GM20431 (cell line): ENCODE data around the gene SECTM1.

Experiments used
- in situ Hi-C: fragments of 300-500 bp; cut with MseI, MboI; formaldehyde crosslinking; loops from one replicate; pipeline ENCODE4 v1.15.0; 2020; ENCODE audit warnings: low sequenced_read_pairs; ENCODE audit not compliant: unreplicated experiment

The SECTM1 gene

DNA sequence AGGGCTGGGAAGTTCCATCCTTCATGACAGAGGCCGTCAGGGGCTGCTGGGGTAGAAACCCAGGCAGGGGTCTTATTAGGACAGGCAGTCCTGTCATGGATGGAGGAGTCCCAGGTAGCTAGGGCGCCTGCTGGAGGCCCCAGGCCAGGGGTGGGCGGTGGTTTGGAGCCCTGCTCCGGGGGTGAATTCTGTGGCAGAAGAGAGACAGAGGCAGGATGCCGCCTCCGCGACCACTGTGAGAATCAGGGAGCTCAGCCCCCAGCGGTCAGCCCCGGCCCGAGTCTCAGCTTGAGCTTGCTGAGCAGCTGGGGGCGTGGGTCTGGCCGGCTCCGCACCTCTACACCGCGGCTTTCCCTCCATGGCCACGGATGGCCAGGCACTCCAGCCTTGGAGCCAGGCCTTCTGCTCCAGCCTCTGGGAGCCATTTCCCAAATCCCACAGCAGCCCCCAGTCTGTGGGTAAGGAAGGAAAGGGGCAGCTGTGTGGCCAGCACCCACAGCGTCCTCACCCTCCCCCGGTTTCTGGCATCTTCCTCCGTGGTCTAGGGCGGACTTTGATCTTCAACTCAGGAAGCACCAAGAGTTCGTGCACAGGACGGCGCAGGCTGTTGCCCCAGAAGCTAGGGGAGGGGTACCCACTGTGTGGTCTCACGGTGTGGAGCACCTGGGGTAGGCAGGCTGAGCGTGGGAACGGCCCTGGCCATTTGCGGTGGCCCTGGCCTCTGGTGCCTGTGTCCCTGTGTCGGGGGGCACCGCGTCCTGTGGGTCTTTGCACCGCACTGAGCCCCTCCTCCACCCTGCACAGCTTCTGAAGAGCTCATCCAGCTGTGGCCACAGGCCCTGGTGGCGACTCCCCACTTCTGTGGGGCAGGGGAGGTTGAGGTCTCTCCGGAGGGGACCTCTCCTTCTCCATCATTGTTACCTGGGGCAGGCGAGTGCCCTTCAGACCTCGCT lies 30.3 kb downstream of the SECTM1 start:
- in situ Hi-C loops, result no loop called here

DNA sequence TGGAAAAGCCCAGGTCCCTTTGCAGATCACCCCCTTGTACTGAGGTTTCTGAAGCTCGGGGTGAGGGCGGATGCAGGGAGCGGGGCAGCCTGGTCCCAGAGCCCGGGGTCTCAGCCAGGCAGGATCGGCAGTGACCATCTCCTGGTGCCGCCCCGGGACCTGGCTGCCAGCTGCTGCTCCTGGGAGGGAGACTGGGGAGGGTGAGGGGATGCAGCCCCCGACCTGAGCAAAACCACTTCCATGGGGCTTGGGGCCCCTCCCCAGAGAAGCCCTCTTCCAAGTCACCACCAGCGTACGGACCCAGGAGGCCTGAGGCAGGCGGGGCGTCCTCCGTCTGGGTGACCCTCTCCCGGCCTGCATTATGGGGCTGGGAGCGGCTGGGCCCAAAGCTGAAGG lies 31.0 kb downstream of the SECTM1 start:
- in situ Hi-C loops, result no loop called here

DNA sequence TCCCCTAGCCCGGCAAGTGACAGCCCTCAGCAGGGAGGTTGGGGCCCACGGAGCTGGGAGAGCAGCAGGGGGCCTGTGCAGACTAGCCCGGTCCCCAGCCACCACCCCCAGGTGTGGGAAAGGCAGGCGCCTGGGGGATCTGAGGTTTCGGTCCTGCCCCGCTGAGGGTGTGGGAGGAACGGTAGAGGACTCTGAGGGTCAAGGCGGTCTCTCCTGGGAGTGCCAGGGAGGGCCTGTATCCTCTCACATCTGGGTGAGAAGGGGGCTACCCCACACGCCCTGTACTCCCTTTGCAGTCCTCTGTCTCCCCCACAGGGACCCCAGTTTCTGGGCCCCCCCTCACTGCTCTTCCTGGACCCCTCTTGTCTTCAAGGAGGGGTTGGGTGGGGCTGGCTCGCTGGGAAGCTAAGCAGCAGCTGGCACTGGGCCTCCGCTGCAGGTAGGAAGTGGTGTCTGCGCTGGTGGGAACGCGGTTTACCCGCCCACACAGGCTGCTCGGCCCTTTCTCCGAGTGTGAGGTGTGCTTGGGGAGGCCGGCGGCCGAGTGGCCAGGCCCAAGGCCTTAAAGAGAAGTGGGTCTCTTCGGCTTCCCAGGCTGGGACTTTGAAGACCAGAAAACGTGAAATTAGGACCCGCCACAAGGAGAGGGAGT lies 31.5 kb downstream of the SECTM1 start:
- in situ Hi-C loops, result no loop called here

DNA sequence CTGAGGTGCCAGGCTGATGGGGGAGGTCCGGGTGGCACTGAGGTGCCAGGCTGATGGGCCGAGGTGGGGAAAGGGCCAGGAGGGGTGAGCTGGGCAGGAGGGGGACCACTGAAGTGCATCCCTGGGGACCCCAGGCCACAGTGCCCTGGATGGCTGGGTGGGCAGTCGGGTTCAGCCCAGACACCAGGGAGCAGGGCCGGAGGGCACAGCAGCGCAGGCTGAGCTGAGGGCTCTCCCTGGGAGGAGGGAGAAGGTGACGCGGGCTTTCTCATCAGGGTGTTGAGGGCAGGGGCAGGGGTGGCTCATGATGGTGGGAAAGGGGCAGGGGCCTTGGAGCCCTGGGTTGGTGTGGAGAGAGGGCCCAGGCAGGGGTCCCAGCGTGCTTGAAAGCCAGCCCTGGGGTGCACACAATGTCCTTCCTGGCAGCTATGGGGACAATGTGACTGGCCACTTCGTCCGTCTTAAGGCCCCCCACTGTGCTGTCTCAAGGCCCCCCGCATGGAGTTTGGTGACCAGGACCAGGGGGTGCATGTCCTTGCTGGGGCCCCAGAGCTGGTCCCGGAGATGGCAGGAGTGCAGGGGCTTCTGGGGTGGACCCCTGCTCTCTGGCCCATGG lies 32.2 kb downstream of the SECTM1 start:
- in situ Hi-C loops, result no loop called here

DNA sequence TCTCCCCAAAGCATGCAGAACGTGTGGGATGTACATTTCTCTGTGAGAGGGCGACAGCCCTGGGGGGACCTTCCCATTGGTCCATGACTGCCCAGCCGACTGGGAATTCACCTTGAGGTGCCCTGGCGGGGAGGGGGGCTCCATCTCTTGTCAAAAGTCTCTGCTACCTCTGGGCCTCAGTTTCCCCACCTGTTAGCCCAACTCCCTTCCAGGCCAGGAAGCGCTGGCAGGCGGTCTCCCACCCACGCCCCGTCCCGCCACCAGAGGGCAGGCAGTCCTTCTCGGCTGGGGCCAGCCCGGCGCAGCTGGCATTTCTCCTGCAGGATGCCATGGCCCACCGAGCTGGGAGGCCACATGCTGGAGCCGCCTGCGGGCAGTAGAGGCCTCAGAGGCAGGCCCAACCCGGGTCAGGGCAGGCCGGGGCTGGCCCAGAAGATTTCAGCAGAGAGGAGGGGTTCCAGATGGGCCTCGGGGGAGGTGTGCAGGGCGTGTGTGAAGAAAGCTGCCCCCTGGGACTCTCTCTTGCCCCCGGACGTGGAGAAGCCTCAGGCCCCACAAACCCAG lies 32.8 kb downstream of the SECTM1 start:
- in situ Hi-C loops, result no loop called here

DNA sequence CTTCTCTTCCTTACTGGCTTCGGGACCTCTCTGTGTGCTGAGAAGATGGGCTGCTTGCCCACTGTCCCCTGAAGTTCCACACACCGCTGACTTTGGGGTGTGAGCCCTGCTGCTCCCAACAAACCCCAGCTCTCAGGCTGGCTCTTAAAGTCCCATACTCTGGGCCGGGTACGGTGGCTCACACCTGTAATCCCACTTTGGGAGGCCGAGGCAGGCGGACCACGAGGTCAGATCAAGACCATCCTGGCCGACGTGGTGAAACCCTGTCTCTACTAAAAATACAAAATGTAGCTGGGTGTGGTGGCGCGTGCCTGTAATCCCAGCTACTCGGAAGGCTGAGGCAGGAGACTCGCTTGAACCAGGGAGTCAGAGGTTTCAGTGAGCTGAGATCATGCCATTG lies 33.3 kb downstream of the SECTM1 start:
- in situ Hi-C loops, result no loop called here

DNA sequence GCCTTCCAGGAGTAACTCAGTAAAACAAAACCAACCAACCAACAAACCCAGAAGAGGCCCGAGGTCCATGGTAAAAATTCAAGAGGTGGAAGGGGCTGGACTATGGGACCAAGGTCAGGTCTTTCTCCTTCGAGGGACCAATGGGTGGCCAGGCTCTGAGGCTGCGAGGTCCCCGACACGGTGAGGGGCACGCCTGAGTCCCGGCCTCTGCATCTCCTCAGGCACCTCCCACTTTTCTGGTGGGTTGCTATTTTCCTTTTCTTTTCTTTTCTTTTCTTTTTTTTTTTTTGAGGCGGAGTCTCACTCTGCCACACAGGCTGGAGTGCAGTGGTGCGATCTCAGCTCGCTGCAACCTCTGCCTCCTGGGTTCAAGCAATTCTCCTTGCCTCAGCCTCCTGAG lies 34.1 kb downstream of the SECTM1 start:
- in situ Hi-C loops, result no loop called here

DNA sequence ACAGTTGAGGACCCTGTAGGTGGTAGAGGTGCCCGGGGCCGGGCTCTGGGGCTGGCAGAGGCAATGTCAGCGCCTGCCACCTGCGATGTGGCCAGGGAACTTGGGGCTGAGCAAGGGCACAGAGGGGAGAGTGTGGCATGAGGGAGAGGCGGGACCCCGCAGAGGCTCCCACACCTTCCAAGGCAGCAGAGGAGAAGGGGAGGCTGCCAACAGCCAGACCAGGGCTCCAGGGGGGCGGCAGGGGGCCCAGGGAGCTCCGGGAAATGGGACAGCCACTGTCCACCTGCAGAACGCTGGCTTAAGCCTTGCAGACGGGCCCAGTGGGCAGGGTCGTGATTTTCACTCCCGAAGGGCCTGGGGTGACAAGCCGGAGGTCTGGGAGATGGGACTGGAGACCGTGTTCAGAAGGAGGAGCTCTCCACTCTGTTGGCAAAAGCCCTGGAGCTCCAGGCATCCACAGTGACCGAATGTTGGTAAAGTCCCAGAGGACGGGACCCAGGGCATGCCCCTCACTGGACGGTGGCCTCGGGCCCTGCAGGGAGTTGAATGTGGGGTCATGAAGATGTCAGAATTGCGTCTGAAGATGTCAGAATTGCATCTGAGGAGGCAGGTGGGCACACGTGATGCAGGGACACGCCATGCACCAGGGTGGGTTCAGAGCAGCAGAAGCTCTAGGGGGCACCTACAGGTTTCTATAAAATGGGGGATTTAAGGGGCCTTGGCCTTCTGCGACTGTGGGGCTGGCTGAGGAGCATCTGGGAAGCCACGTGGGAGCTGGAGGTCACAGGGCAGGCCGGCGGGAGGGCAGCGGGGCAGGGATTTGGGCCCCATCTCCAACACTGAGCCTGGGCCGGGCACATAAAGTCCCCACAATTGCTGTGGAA lies 34.8 kb downstream of the SECTM1 start:
- in situ Hi-C loops, result no loop called here

DNA sequence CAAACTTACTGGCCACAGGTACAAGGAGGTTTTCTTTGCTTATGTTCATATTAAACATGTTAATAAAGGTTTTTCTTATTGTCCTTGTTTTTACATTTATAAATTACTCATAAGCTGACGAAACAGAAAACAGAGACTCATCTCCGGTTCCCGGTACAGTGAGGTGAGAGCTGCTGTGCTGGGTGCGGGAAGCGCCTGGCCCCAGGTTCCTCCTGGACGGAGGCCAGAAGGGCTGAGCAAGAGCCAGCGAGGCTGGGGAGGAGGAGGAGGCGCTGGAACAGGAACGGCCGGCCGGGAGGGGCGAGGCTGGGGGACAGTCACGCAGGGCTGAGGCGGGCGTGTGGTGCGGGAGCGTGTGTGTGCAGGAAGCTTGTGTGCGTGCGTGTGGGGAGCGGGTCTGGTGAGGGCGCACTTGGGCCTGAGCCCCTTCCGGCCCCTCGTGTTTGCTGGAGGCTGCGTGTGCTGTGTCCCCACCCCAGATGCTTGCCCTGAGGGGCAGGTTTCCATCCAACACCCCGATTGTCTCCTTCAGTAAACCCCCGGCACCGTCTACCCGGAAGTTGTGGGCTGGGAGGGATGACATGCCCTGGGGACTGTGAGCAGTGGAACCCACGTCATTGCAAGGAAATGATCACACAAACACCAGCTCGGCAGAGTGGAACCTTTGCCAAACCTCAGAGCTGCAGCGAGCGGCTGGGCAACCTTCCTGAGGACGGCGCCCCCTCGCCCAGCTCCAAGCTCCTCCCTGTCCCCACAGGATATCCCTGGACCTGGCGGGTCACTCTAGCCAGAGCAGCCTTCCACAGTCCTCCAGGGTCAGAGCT lies 35.6 kb downstream of the SECTM1 start:
- in situ Hi-C loops, result no loop called here

DNA sequence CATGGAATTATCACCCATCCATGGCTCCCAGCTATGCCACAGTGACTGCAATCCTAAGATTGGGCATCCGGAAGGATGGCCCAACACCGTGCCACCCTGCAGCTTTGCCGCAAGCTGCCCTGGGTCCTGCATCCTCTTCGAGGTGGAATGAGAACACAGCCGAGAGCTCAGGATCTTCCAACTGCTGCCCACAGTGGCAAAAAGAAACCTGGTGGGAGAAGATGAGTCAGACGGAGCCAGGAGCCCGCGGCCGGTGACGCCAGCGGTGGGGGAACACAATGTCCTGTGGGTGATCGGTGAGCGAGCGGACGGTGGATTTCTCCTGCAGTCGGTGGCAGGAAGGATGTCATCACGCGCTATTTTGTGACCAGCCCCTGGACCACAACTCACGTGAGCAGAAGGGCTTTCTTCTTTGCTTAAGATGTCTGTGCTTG lies 36.3 kb downstream of the SECTM1 start:
- in situ Hi-C loops, result no loop called here

DNA sequence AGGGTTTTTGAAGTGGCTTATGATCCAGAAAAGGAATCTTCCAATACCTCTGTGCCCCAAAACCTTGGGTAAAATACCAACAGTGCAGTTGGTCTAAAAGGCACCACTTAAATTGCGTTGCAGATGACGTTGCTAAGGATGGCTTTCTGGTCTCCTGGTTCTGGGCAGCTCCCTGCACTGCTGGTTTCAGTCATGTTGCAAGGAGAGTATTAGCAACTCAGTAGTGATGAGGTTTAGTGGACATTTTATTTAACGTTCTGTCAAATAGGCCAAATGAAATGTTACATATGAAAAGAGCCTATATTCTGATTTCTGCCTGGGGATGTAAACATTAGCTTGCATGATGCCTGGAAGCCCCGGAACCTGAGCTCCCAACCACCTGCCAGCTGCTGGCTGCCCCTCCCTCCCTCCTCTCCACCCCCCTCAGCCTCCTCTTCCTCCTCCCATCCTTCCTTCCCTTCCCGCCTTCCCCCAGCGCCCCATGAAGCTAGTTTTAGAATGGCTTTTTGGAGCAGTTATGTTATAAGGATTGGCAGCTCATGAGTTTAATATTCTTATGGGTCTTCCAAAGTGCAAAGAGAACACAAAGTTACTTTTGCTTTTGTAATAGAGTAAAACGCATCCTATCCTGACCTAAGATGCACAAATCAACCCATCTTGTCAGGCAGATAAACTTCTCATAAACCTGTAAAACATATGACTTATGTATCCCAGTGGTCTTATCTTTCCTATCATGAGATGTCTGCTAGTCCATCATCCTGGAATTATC lies 36.9 kb downstream of the SECTM1 start:
- in situ Hi-C loops, result no loop called here

DNA sequence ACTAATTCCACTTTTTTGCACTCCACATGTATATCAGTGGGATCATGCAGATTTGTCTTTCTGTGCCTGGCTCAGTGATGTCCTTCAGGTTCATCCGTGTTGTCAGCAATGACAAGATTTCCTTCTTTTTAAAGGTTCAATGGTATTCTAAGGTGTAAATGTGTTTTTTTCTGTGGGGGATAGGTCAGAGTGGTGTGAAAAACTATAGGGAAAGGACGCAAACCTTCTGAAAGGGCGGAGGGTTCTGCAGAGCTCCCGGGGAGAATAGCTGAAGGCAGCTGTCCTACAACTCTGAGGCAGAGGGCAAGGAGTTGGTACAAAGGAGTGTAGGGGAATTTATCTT lies 38.1 kb downstream of the SECTM1 start:
- in situ Hi-C loops, result no loop called here

DNA sequence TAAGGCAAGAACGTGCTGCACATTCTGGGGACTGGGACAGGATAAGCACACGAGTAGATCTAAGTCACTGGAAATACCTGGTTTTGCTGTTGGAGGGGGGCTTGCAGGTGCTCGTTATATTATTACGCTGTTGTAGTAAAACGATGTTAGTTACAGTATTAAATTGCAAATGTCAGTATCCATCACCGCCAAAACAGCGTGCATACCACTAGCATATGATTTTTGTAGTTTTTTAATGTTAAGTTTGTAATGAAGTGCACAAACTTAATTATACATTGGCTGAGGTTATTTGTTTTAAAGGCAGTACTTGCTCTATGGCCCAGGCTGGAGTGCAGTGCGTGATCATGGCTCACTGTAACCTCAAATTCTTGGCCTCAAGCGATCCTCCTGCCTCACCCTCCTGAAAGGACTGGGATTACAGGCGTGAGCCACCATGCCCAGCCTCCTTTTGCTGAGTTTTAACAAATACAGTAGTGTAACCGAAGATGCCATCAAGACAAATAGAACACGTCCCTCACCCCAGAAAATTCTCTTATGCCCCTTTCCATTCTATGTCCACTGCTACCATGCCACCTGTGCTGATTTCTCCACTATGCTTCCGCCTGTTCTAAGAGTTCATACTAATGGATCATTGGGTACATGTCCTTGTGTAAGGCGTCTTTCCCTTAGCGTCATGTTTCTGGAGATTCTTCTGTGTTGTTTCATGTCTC lies 39.3 kb downstream of the SECTM1 start:
- in situ Hi-C loops, result no loop called here

DNA sequence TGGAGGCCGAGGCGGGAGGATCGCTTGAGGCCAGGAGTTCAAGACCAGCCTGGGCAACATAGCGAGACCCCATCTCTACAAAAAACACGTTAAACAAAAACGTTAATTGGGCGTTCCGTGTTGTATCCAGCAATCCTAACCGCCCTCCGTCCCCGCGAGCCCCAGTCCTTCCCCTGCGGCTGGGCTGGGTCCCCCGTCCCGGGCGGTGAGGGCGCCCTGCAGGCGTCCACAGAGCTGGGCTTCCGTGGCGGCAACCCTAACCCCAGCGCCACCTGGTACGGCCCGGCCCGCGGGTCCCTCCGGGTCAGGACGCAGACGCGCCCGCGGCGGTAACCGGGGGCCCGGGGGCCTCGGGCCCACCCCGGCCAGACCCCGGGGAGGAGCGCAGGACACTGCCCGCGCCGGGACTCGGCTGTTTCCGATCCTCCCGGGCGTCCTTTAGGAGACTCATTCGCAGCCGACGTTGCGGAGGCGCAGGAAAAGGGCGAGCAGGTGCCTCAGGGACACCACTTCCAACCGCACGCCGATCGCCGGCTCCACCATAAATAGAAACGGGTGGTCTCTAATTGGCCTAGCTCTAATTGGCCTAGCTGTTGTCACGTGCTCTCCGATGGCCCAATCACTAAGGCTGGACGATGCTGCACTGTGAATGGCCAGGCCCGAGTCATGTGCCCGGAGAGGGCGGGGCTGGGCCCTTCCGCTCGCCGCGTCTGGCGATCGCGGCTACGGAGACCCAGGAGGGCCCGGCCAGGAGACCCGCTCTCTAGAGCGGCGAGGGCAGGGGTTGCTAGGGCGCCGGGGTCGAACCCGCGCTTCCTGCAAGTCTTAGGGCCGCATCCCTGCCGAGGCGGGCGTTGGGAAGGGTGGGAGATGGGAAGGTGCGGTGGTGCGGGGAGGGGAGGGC lies 41.1 kb downstream of the SECTM1 start:
- in situ Hi-C loops, result no loop called here

DNA sequence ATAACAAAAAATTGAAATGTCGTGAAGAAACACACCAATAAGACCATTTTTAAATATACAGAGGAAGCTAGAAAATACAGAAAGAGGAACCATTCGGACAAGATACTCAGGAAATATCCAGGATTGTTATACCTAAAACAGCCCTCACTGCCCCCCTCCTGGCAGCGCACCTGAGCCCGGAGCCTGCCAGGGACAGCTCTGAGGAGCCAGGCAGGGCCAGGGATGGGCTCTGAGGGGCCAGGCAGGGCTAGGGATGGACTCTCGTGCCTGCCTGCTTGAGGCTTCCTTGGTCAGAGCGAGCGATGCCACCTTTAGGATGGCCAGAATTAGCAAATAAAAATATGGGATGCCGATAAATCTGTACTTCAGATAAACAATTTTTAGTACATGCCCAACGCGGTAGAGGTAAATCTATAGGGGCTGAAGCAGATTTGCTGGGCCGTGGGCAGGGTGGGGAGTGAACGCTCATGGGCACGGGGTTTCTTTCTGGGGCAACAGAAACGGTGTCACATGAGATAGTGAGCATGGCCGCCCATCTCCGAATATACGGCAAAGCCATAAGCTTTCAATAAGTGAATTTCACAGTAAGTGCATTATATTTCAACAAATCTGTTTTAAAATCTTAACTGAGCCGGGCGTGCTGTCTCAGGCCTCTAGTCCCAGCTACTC lies 41.9 kb downstream of the SECTM1 start:
- in situ Hi-C loops, result no loop called here
